HG03520 (cell line): ENCODE measurements around the gene BACH2.
A peak's percentile ranks its signal among the peaks of the same experiment; 100 is the strongest.

ENCODE experiments used
- ATAC-seq: cut with Tn5 transposase; IDR thresholded peaks from one replicate; pipeline ENCODE4 v1.9.1; 2021; ENCODE audit warnings: mild to moderate bottlenecking, moderate library complexity; ENCODE audit not compliant: unreplicated experiment

Gene BACH2

GRCh38 chr6:90106449-90106848, 190.2 kb downstream of the BACH2 start:
- no peak for ATAC-seq

GRCh38 chr6:90105506-90106170, 191.0 kb downstream of the BACH2 start:
- no peak for ATAC-seq

GRCh38 chr6:90103056-90103800, 193.4 kb downstream of the BACH2 start:
- ATAC-seq = peak; percentile 73

GRCh38 chr6:90101403-90101802, 195.2 kb downstream of the BACH2 start:
- no peak for ATAC-seq

GRCh38 chr6:90100059-90100665, 196.5 kb downstream of the BACH2 start:
- ATAC-seq = no peak

GRCh38 chr6:90098627-90099026, 198.0 kb downstream of the BACH2 start:
- no peak for ATAC-seq

- no peak for ATAC-seq
These were observed 198.6 kb downstream of the BACH2 start for GRCh38 chr6:90098001-90098531.

- no peak for ATAC-seq
These were observed 199.3 kb downstream of the BACH2 start for GRCh38 chr6:90097356-90097755.

GRCh38 chr6:90096818-90097217, 199.8 kb downstream of the BACH2 start:
- no peak for ATAC-seq

- ATAC-seq = no peak
These were observed 200.9 kb downstream of the BACH2 start for GRCh38 chr6:90095788-90096187.

- ATAC-seq = no peak
These were observed 201.5 kb downstream of the BACH2 start for GRCh38 chr6:90095145-90095544.

- ATAC-seq = no peak
These were observed 203.0 kb downstream of the BACH2 start for GRCh38 chr6:90093558-90094073.

GRCh38 chr6:90090866-90091265, 205.8 kb downstream of the BACH2 start:
- no peak for ATAC-seq

GRCh38 chr6:90088009-90088408, 208.6 kb downstream of the BACH2 start:
- no peak for ATAC-seq

GRCh38 chr6:90087106-90087833, 209.4 kb downstream of the BACH2 start:
- ATAC-seq = no peak

GRCh38 chr6:90086517-90086916, 210.1 kb downstream of the BACH2 start:
- ATAC-seq = no peak

GRCh38 chr6:90083891-90084290, 212.8 kb downstream of the BACH2 start:
- ATAC-seq = peak; percentile 57

GRCh38 chr6:90082847-90083246, 213.8 kb downstream of the BACH2 start:
- ATAC-seq = no peak

GRCh38 chr6:90080876-90081481, 215.7 kb downstream of the BACH2 start:
- ATAC-seq = peak; percentile 91
